Activated CD8-positive, alpha-beta memory T cell treated with anti-CD3 and anti-CD28 coated beads for 1 hour (primary cell): ENCODE measurements around the gene LTB4R2.

ENCODE experiments used
- DNase-seq, 2 donors: peaks; one replicate each; pipeline ENCODE4 v3.0.0-alpha.2; 2020; ENCODE audit warnings: low read depth in 1 of 2; ENCODE audit errors: extremely low read depth in 1 of 2

Gene LTB4R2

DNA sequence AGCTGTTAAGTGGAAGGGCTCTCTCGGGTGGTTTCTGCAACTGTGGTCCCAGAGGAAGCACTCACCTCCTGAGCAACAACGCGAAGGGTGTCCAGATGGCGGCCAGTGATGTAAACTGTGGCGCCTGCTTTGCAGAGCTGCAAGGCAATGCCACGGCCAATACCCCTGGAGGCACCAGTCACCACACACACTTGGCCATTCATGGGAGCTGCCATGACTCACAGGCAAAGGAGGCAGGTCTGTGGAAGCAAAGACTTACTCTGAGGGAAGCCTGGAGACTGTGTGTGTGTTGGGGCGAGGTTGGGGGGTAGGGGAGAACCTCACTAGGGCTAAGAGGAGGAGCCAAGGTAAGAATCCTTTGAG is 11.1 kb upstream of the LTB4R2 start:
- DNase-seq = no peak

- peak; percentile 84 to 93 for DNase-seq
Measured at GRCh38 chr14:24299255-24300191, 10.4 kb upstream of the LTB4R2 start, which contains the start of the genes DHRS1 and NOP9. Gene DHRS1 (minus strand): TSS chr14:24299780. CDS start chr14:24299106, 674 bp downstream. Gene NOP9 (plus strand): TSS chr14:24299850. CDS start chr14:24299955, 105 bp downstream.

- DNase-seq = no peak
Measured at GRCh38 chr14:24300326-24300980, 9.5 kb upstream of the LTB4R2 start.

- DNase-seq = no peak
Measured at GRCh38 chr14:24304019-24304387, 5.9 kb upstream of the LTB4R2 start.

- no peak for DNase-seq
Measured at GRCh38 chr14:24307156-24307574, 2.8 kb upstream of the LTB4R2 start.

DNA sequence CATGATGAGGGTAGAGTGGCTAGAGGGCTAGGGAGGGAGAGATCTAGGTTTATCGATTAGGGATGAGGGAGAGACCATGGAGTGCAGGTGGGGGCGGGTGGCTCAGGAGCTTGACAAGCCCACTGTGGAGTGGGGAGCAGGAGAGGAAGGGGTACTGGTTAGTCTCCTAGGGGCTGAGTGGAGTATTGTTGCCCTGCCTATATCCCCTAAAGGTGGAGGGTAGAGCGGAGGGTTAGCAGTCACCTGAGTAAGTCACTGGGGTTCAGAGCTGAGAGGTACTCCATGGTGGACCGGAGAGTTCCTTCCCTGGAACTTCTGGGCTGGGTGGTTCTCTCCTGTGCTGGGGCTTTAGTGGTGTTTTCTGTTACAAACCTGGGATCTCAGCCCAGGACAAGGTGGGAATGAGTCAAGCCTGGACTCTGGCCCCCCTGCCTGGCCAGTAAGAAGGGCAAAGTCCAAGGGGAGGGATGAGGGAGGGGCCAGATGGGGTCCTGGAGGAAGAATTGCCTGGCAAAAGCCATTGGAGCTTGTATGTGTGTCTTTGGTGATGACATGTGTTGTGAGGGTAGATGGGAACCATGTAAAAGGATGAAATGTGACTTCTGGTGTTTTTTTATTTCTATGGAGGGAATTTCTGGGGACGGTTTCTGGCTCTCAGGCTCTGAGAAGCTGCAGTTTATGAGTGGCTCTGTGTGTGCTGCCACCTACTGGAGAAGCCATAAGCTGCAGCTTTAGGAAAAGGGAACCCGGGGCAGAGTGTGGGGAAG is 2.2 kb upstream of the LTB4R2 start, which contains the start of gene CIDEB:
Gene CIDEB (minus strand): TSS at position 403 of the 767 bp plus-strand sequence. CDS start 119 bp downstream, at position 284.
- DNase-seq = peak in 1 of 2 donors; percentile 39

GRCh38 chr14:24308342-24309124 is 1.4 kb upstream of the LTB4R2 start:
- DNase-seq = no peak

DNA sequence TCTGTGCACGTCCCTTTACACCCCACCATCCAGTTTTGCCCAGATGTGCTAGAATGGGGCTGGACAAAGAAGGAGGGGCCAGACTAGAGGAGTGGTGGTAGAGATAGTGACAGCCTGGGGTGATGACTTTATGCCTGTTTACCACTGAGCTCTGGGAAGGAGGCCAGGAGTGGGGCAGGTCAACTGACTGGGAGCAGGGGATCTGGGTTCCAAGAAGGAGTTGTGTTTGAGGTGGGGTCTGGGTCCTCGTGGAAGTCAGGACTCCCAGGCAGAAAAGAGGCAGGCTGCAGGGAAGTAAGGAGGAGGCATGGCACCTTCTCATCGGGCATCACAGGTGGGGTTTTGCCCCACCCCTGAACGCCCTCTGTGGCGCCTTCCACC is 315 bp downstream of the LTB4R2 start:
- no peak for DNase-seq

DNA sequence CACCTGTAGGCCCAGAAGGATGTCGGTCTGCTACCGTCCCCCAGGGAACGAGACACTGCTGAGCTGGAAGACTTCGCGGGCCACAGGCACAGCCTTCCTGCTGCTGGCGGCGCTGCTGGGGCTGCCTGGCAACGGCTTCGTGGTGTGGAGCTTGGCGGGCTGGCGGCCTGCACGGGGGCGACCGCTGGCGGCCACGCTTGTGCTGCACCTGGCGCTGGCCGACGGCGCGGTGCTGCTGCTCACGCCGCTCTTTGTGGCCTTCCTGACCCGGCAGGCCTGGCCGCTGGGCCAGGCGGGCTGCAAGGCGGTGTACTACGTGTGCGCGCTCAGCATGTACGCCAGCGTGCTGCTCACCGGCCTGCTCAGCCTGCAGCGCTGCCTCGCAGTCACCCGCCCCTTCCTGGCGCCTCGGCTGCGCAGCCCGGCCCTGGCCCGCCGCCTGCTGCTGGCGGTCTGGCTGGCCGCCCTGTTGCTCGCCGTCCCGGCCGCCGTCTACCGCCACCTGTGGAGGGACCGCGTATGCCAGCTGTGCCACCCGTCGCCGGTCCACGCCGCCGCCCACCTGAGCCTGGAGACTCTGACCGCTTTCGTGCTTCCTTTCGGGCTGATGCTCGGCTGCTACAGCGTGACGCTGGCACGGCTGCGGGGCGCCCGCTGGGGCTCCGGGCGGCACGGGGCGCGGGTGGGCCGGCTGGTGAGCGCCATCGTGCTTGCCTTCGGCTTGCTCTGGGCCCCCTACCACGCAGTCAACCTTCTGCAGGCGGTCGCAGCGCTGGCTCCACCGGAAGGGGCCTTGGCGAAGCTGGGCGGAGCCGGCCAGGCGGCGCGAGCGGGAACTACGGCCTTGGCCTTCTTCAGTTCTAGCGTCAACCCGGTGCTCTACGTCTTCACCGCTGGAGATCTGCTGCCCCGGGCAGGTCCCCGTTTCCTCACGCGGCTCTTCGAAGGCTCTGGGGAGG is 985 bp downstream of the LTB4R2 start, which contains the start of gene LTB4R:
Gene LTB4R (plus strand): TSS at position 857 of the 959 bp plus-strand sequence. CDS start 4,150 bp downstream, outside the sequence.
- DNase-seq = peak; percentile 32 to 46

DNA sequence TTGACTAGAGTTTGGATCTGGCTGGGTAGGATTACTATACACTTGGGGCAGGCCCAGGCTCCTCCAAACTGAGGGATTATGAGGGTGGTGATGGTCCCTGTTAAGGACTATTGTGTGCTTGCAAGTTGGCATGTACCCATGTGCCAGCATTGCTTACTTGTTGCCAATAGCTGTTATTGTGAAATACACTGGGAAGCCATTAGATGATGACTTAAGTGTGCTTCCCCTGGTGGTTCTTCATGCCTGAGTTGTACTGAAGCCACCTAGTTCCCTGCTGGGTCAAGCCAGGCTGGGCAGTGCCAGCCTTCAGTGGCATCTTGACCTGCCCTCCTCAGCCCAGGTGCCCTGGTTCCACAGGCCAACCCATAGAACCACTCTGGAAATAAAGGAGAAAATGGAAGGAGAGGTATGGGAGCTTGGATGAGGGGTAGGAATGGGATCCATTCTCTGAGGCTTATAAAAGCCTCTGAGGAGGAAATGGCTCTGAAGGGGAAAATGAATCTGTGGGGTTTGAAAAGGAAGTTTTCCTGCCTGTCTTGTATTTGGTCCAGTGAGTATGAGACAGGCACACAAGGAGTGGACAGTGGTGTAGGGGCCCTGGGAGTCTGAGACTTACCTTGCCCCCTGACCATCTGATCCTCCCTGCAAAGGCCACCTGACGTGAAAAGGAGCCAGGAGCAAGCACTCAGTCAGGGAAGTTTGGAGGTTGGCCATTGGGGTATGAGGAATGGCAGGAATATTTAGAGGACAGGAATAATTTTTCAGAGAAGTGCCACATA is 2.1 kb downstream of the LTB4R2 start:
- no peak for DNase-seq

- DNase-seq = no peak
Measured at GRCh38 chr14:24312736-24313507, 3.0 kb downstream of the LTB4R2 start.

- no peak for DNase-seq
Measured at GRCh38 chr14:24313913-24314312, 4.0 kb downstream of the LTB4R2 start.

- DNase-seq = no peak
Measured at GRCh38 chr14:24314377-24315193, 4.6 kb downstream of the LTB4R2 start.

GRCh38 chr14:24315243-24315806 is 5.4 kb downstream of the LTB4R2 start:
- DNase-seq = no peak

DNA sequence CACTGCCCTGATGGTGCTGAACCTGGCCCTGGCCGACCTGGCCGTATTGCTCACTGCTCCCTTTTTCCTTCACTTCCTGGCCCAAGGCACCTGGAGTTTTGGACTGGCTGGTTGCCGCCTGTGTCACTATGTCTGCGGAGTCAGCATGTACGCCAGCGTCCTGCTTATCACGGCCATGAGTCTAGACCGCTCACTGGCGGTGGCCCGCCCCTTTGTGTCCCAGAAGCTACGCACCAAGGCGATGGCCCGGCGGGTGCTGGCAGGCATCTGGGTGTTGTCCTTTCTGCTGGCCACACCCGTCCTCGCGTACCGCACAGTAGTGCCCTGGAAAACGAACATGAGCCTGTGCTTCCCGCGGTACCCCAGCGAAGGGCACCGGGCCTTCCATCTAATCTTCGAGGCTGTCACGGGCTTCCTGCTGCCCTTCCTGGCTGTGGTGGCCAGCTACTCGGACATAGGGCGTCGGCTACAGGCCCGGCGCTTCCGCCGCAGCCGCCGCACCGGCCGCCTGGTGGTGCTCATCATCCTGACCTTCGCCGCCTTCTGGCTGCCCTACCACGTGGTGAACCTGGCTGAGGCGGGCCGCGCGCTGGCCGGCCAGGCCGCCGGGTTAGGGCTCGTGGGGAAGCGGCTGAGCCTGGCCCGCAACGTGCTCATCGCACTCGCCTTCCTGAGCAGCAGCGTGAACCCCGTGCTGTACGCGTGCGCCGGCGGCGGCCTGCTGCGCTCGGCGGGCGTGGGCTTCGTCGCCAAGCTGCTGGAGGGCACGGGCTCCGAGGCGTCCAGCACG is 6.1 kb downstream of the LTB4R2 start:
- DNase-seq = no peak

DNA sequence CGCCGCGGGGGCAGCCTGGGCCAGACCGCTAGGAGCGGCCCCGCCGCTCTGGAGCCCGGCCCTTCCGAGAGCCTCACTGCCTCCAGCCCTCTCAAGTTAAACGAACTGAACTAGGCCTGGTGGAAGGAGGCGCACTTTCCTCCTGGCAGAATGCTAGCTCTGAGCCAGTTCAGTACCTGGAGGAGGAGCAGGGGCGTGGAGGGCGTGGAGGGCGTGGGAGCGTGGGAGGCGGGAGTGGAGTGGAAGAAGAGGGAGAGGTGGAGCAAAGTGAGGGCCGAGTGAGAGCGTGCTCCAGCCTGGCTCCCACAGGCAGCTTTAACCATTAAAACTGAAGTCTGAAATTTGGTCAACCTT is 6.6 kb downstream of the LTB4R2 start:
- DNase-seq = no peak
